CD1c-positive myeloid dendritic cell (primary cell): ENCODE data around the gene UBAC1.
A peak's percentile ranks its signal among the peaks of the same experiment; 100 is the strongest.

Experiments used
- DNase-seq: peaks from one replicate; pipeline ENCODE4 v3.0.0-alpha.2; 2016; ENCODE audit errors: extremely low spot score

The UBAC1 gene

GRCh38 chr9:135941288-135941995, 19.7 kb downstream of the UBAC1 start:
- no peak for DNase-seq

GRCh38 chr9:135939351-135940265, 21.6 kb downstream of the UBAC1 start:
- peak; percentile 5 for DNase-seq

GRCh38 chr9:135937521-135938489, 23.4 kb downstream of the UBAC1 start:
- no peak for DNase-seq

GRCh38 chr9:135933114-135933513, 28.1 kb downstream of the UBAC1 start:
- DNase-seq: no peak

GRCh38 chr9:135932656-135933055, 28.5 kb downstream of the UBAC1 start:
- no peak for DNase-seq

- no peak for DNase-seq
These were observed 29.8 kb downstream of the UBAC1 start for GRCh38 chr9:135931349-135931820.

GRCh38 chr9:135930446-135931345, 30.5 kb downstream of the UBAC1 start:
- DNase-seq: no peak

- DNase-seq: no peak
These were observed 31.3 kb downstream of the UBAC1 start for GRCh38 chr9:135929656-135930445.

- DNase-seq: no peak
These were observed 32.2 kb downstream of the UBAC1 start for GRCh38 chr9:135928731-135929655.

GRCh38 chr9:135928074-135928730, 33.0 kb downstream of the UBAC1 start:
- no peak for DNase-seq

- no peak for DNase-seq
These were observed 33.8 kb downstream of the UBAC1 start for GRCh38 chr9:135927195-135928013.

GRCh38 chr9:135926402-135927194, 34.6 kb downstream of the UBAC1 start:
- peak; percentile 90 for DNase-seq

GRCh38 chr9:135925496-135926133, 35.6 kb downstream of the UBAC1 start:
- no peak for DNase-seq

GRCh38 chr9:135924628-135925338, 36.4 kb downstream of the UBAC1 start:
- no peak for DNase-seq

GRCh38 chr9:135923508-135923907, 37.7 kb downstream of the UBAC1 start:
- DNase-seq: no peak
